Measurements from ENCODE around the gene SSBP3. TPM values are rescaled to one million over a fixed set of nuclear protein-coding genes. Genes with fewer than 3 reads are reported as not detected.

The SSBP3 gene
- total RNA-seq, 1 experiment from 2014 or later = 37.5 TPM

GRCh38 chr1:54340878-54341277, 65.3 kb downstream of the SSBP3 start:
- intact Hi-C loops (cut with micrococcal nuclease) = no loop called here
- no peak overlapping the region for H2AFZ ChIP-seq (ENCODE audit: low read depth, low read length, poor library complexity, severe bottlenecking)
- RAD21 ChIA-PET (ENCODE audit: low non-redundant PET in 1 of 2, low total read pairs in 2 of 2, uncharacterized antibody in 2 of 2, unreplicated experiment in 2 of 2) = no interaction called here
- TF ChIP-seq POLR2A (IDR thresholded peaks at IDR 0.05; ENCODE audit: borderline replicate concordance, extremely low read depth, insufficient read depth, insufficient read length) (no peak), CEBPB (IDR thresholded peaks at IDR 0.05; ENCODE audit: low read depth) (no peak), SRF (IDR thresholded peaks at IDR 0.05; ENCODE audit: low read depth) (no peak), JUND (IDR thresholded peaks at IDR 0.05) (no peak), SIN3A (IDR thresholded peaks at IDR 0.05; ENCODE audit: low read depth) (no peak), EGR1 (IDR thresholded peaks at IDR 0.05; ENCODE audit: low read depth) (no peak), MAX (IDR thresholded peaks at IDR 0.05) (no peak), ZNF274 (IDR thresholded peaks at IDR 0.05; ENCODE audit: low read depth, low read length) (no peak), TCF7L2 (IDR thresholded peaks at IDR 0.05; ENCODE audit: borderline replicate concordance, extremely low read depth, insufficient read depth, insufficient read length) (no peak), RAD21 (IDR thresholded peaks at IDR 0.05; ENCODE audit: low read depth) (no peak), SP1 (IDR thresholded peaks at IDR 0.05; ENCODE audit: low read depth) (no peak), ELF1 (IDR thresholded peaks at IDR 0.05; ENCODE audit: borderline replicate concordance, low read depth) (no peak), EZH2phosphoT487 (IDR thresholded peaks at IDR 0.05; ENCODE audit: borderline replicate concordance) (no peak)
- TF ChIP-seq, protein P1, sequence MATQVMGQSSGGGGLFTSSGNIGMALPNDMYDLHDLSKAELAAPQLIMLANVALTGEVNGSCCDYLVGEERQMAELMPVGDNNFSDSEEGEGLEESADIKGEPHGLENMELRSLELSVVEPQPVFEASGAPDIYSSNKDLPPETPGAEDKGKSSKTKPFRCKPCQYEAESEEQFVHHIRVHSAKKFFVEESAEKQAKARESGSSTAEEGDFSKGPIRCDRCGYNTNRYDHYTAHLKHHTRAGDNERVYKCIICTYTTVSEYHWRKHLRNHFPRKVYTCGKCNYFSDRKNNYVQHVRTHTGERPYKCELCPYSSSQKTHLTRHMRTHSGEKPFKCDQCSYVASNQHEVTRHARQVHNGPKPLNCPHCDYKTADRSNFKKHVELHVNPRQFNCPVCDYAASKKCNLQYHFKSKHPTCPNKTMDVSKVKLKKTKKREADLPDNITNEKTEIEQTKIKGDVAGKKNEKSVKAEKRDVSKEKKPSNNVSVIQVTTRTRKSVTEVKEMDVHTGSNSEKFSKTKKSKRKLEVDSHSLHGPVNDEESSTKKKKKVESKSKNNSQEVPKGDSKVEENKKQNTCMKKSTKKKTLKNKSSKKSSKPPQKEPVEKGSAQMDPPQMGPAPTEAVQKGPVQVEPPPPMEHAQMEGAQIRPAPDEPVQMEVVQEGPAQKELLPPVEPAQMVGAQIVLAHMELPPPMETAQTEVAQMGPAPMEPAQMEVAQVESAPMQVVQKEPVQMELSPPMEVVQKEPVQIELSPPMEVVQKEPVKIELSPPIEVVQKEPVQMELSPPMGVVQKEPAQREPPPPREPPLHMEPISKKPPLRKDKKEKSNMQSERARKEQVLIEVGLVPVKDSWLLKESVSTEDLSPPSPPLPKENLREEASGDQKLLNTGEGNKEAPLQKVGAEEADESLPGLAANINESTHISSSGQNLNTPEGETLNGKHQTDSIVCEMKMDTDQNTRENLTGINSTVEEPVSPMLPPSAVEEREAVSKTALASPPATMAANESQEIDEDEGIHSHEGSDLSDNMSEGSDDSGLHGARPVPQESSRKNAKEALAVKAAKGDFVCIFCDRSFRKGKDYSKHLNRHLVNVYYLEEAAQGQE (IDR thresholded peaks at IDR 0.05; ENCODE audit: low read depth) = no peak
- TF ChIP-seq, protein P2, sequence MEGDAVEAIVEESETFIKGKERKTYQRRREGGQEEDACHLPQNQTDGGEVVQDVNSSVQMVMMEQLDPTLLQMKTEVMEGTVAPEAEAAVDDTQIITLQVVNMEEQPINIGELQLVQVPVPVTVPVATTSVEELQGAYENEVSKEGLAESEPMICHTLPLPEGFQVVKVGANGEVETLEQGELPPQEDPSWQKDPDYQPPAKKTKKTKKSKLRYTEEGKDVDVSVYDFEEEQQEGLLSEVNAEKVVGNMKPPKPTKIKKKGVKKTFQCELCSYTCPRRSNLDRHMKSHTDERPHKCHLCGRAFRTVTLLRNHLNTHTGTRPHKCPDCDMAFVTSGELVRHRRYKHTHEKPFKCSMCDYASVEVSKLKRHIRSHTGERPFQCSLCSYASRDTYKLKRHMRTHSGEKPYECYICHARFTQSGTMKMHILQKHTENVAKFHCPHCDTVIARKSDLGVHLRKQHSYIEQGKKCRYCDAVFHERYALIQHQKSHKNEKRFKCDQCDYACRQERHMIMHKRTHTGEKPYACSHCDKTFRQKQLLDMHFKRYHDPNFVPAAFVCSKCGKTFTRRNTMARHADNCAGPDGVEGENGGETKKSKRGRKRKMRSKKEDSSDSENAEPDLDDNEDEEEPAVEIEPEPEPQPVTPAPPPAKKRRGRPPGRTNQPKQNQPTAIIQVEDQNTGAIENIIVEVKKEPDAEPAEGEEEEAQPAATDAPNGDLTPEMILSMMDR (IDR thresholded peaks at IDR 0.05 in 2 of 3, conservative IDR thresholded peaks at IDR 0.05 in 1 of 3; ENCODE audit: borderline replicate concordance in 1 of 3, insufficient read depth in 1 of 3, low read depth in 2 of 3, low read length in 2 of 3) = no peak
- TF ChIP-seq, protein P3, sequence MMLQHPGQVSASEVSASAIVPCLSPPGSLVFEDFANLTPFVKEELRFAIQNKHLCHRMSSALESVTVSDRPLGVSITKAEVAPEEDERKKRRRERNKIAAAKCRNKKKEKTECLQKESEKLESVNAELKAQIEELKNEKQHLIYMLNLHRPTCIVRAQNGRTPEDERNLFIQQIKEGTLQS (IDR thresholded peaks at IDR 0.05) = no peak
- no peak overlapping the region for H3K4me2 ChIP-seq (ENCODE audit: low read length)
- no peaks in the 10 kb centered on the region for H4K20me1 ChIP-seq (ENCODE audit: insufficient read depth)
- POLR2A ChIA-PET = no interaction called here
- H3K9me3 ChIP-seq (ENCODE audit: control insufficient read depth in 1 of 2, insufficient read depth in 1 of 2, low read depth in 1 of 2, low read length in 2 of 2) = no peaks in the 10 kb centered on the region
- DNase-seq (ENCODE audit: low read depth, low spot score) (no peak), ATAC-seq (no peak)
- no peaks in the 10 kb centered on the region for H3K9me2 ChIP-seq (ENCODE audit: insufficient read depth)
- H3K27me3 ChIP-seq (ENCODE audit: insufficient read depth, low read length) = no peaks in the 10 kb centered on the region
- H3K4me3 ChIP-seq (replicated peaks in 1 of 2; ENCODE audit: low read depth in 1 of 2, low read length in 2 of 2) = no peak overlapping the region
- BruUV-seq (replicated peaks) = no TSS peak
- H3K4me1 ChIP-seq (ENCODE audit: control insufficient read depth in 1 of 2, insufficient read depth in 2 of 2, low read length in 2 of 2) = peaks cover 0 to under 1% of the 10 kb centered on the region in 2 experiments; a peak in 1 of 4 replicates
- no peak overlapping the region for H3K9ac ChIP-seq (ENCODE audit: low read length)
- H3K79me2 ChIP-seq (ENCODE audit: insufficient read depth, low read length) = no peaks in the 10 kb centered on the region
- H3K36me3 ChIP-seq (ENCODE audit: control insufficient read depth in 1 of 2, insufficient read depth in 2 of 2, low read length in 2 of 2) = no peaks in the 10 kb centered on the region
- H3K27ac ChIP-seq (ENCODE audit: low read depth, low read length) = no peak overlapping the region
- CTCF ChIA-PET = no interaction called here
